GM12891 (cell line): Measurements from ENCODE around the gene PRDM1.

Experiments used
- POLR2A ChIP-seq: IDR thresholded peaks from 2 replicates; pipeline ENCODE4 v1.6.1; 2011; ENCODE audit warnings: low read depth, low read length, control low read depth
- POLR2AphosphoS5 ChIP-seq: IDR thresholded peaks from 2 replicates; pipeline ENCODE4 v1.6.1; 2011; ENCODE audit warnings: low read depth, low read length, control low read depth
- TAF1 ChIP-seq: IDR thresholded peaks from 2 replicates; pipeline ENCODE4 v1.6.1; 2011; ENCODE audit warnings: low read depth, low read length, control low read depth

- TF ChIP-seq POLR2A (no peak), POLR2AphosphoS5 (no peak), TAF1 (no peak)
These were observed 39.8 kb downstream of the PRDM1 start for GRCh38 chr6:106125925-106126435.
